Measurements from ENCODE around the gene HAVCR2. TPM values are rescaled to one million over a fixed set of nuclear protein-coding genes. Genes with fewer than 3 reads are reported as not detected.

HAVCR2 gene
- total and polyA plus RNA-seq, 2 experiments from 2014 or later, result 0.49 TPM; not detected in 1

DNA sequence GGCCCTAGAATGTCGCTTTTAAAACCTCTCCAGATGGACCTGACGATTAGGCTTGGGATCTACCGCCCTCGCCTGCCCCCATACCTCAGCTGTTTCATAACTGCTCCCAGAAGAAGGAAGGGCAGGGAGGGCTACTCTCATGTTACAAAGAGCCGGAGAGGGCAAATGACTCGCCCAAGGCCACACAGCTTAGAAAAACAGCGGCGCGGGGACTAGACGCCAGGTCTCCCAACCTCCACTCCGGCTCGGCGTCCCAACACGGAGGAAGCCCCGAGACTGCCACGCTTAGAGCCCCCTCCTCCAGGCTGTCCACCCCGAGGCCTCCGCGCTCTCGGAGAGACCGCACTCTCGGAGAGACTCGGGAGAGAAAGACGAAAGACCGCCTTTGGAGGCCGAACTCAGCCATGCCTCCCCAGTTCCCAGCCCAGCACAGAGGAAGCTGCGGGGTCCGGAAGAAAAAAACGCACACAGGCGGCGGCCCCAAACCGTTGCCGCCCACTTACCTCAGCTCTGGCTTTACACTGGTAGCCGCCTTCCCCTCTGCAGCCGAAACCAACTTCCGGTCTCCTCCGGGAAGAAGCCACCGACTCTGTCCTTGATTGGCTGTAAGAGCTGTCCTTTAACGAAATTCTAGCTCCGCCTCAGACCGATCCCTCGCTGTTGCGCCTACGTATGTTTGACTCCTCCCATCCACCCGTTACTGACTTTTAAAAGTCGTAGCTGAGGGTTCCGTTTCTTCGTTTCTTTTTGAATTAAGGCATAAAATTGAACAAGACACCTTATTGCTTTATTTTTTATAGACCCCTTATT lies 33.7 kb upstream of the HAVCR2 start, which contains the start of gene MED7:
Gene MED7, minus strand, starts transcription at position 549 of the 810 bp plus-strand sequence. CDS start 3,434 bp downstream, outside the sequence.
- Mint-ChIP-seq H3K27ac (peak within 1 kb of the TSS; percentile 98), H3K36me3 (ENCODE audit: low read depth) (peaks cover 28% of the 10 kb centered on the region), H3K4me3 (peak within 1 kb of the TSS; percentile 86), H3K4me1 (peaks cover 7% of the 10 kb centered on the region; the same call in 2 of the 3 replicates), H3K27me3 (ENCODE audit: insufficient read depth, low read depth, poor library complexity) (peaks cover 5% of the 10 kb centered on the region), H3K9me3 (no peaks in the 10 kb centered on the region)
- peak within 1 kb of the TSS; percentile 41; the same call in 1 of the 2 replicates for H3K27ac ChIP-seq (ENCODE audit: low read depth)
- H3K36me3 ChIP-seq (ENCODE audit: insufficient read depth), result peaks cover 5% of the 10 kb centered on the region
- ATAC-seq (peak; percentile 100), DNase-seq (ENCODE audit: low spot score) (peak; percentile 99)
- H3K79me2 ChIP-seq (replicated peaks; ENCODE audit: insufficient read depth), result peaks cover 36% of the 10 kb centered on the region
- TF ChIP-seq EZH2 (IDR thresholded peaks at IDR 0.05; ENCODE audit: low read depth, unreplicated experiment) (no peak), CREB1 (CRISPR knock-in tag; IDR thresholded peaks at IDR 0.05; ENCODE audit: low read depth) (peak; percentile 70), EZH2phosphoT487 (IDR thresholded peaks at IDR 0.05; ENCODE audit: unreplicated experiment) (no peak), ZNF462 (CRISPR knock-in tag; IDR thresholded peaks at IDR 0.05) (no peak), ZNF331 (CRISPR knock-in tag; IDR thresholded peaks at IDR 0.05; ENCODE audit: low read depth) (no peak), ETS1 (IDR thresholded peaks at IDR 0.05) (peak; percentile 22; the same call in 1 of the 2 replicates), JUNB (IDR thresholded peaks at IDR 0.05; ENCODE audit: unreplicated experiment) (no peak), NANOG (IDR thresholded peaks at IDR 0.05; ENCODE audit: borderline replicate concordance) (no peak), ZNF114 (CRISPR knock-in tag; IDR thresholded peaks at IDR 0.05) (no peak), POLR2AphosphoS5 (IDR thresholded peaks at IDR 0.05; ENCODE audit: low read depth) (peak; percentile 92), REST (IDR thresholded peaks at IDR 0.05; ENCODE audit: unreplicated experiment) (no peak), STAT1 (IDR thresholded peaks at IDR 0.05; ENCODE audit: unreplicated experiment) (no peak)
- TF ChIP-seq, protein P1, sequence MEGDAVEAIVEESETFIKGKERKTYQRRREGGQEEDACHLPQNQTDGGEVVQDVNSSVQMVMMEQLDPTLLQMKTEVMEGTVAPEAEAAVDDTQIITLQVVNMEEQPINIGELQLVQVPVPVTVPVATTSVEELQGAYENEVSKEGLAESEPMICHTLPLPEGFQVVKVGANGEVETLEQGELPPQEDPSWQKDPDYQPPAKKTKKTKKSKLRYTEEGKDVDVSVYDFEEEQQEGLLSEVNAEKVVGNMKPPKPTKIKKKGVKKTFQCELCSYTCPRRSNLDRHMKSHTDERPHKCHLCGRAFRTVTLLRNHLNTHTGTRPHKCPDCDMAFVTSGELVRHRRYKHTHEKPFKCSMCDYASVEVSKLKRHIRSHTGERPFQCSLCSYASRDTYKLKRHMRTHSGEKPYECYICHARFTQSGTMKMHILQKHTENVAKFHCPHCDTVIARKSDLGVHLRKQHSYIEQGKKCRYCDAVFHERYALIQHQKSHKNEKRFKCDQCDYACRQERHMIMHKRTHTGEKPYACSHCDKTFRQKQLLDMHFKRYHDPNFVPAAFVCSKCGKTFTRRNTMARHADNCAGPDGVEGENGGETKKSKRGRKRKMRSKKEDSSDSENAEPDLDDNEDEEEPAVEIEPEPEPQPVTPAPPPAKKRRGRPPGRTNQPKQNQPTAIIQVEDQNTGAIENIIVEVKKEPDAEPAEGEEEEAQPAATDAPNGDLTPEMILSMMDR (conservative IDR thresholded peaks at IDR 0.05; ENCODE audit: low read depth in 2 of 2), result no peak
- no peaks in the 10 kb centered on the region for H4K20me1 ChIP-seq (replicated peaks; ENCODE audit: insufficient read depth)
- H3K27me3 ChIP-seq (ENCODE audit: insufficient read depth), result no peaks in the 10 kb centered on the region
- H3K4me1 ChIP-seq (ENCODE audit: insufficient read depth), result peaks cover 4% of the 10 kb centered on the region; the same call in 1 of the 2 replicates
- H3K9me2 ChIP-seq (ENCODE audit: insufficient read depth), result no peaks in the 10 kb centered on the region
- peak within 1 kb of the TSS; percentile 79 for H3K4me2 ChIP-seq
- H3K4me3 ChIP-seq, result peak within 1 kb of the TSS; percentile 63
- H2AFZ ChIP-seq, result peak within 1 kb of the TSS; percentile 26; the same call in 1 of the 2 replicates
- no peaks in the 10 kb centered on the region for H3F3A ChIP-seq (replicated peaks; ENCODE audit: low read depth)

Measured in GM23338 (cell line).